AG10803 (cell line): ENCODE results near the gene CHRNB1.
"Not testable (repeated sequence)": the region's sequence is repeated elsewhere in the genome, so short reads cannot be mapped to it uniquely, and the experiment has no call there.

ENCODE experiments used
- DNase-seq: peaks from one replicate; pipeline ENCODE4 v3.0.0; 2010; ENCODE audit warnings: low read depth
- H3K4me3 ChIP-seq: 2 replicates; pipeline ENCODE4 v1.5.1; 2011; ENCODE audit warnings: mild to moderate bottlenecking, low read length, control low read depth
- TF ChIP-seq, protein P1 (sequence below): conservative IDR thresholded peaks from 2 replicates; pipeline ENCODE4 v1.5.1; 2011; ENCODE audit warnings: mild to moderate bottlenecking, low read length, control low read depth, inconsistent platforms

The CHRNB1 gene

DNA sequence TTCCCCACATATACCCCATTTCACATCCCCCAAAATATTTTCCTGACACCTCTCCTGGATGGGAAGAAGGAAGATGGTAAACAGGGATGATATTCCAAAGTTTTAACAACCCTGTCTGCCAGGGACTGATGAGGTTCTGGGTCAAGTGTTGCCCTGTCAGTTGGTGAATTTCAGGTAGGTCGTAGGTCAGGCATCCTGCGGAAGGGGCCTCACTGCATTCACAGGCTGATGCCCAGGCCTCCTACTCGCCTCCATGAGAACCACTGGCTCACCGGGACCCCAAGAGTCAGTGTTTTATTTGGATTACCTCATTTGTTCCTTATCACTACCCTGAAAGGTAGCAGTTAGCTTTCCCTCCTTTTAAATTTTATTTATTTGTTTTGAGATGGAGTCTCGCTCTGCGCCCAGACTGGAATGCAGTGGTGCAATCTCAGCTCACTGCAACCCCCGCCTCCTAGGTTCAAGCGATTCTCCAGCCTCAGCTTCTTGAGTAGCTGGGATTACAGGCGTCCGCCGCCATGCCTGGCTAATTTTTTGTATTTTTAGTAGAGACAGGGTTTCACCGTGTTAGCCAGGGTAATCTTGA is 24.0 kb downstream of the CHRNB1 start:
- TF ChIP-seq, protein P1, sequence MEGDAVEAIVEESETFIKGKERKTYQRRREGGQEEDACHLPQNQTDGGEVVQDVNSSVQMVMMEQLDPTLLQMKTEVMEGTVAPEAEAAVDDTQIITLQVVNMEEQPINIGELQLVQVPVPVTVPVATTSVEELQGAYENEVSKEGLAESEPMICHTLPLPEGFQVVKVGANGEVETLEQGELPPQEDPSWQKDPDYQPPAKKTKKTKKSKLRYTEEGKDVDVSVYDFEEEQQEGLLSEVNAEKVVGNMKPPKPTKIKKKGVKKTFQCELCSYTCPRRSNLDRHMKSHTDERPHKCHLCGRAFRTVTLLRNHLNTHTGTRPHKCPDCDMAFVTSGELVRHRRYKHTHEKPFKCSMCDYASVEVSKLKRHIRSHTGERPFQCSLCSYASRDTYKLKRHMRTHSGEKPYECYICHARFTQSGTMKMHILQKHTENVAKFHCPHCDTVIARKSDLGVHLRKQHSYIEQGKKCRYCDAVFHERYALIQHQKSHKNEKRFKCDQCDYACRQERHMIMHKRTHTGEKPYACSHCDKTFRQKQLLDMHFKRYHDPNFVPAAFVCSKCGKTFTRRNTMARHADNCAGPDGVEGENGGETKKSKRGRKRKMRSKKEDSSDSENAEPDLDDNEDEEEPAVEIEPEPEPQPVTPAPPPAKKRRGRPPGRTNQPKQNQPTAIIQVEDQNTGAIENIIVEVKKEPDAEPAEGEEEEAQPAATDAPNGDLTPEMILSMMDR: no peak
- no peak overlapping the region for H3K4me3 ChIP-seq
- DNase-seq: no peak

DNA sequence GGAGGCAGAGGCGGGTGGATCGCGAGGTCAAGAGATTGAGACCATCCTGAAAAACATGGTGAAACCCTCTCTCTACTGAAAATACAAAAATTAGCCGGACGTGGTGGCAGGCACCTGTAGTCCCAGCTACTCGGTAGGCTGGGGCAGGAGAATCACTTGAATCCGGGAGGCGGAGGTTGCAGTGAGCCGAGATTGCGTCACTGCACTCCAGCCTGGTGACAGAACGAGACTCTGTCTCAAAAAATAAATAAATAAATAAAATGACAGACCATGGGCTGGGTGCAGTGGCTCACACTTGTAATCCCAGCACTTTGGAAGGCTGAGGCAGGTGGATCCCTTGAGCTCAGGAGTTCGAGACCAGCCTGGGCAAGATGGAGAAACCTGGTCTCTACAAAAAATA is 25.0 kb downstream of the CHRNB1 start:
- H3K4me3 ChIP-seq, DNase-seq: not testable (repeated sequence)

DNA sequence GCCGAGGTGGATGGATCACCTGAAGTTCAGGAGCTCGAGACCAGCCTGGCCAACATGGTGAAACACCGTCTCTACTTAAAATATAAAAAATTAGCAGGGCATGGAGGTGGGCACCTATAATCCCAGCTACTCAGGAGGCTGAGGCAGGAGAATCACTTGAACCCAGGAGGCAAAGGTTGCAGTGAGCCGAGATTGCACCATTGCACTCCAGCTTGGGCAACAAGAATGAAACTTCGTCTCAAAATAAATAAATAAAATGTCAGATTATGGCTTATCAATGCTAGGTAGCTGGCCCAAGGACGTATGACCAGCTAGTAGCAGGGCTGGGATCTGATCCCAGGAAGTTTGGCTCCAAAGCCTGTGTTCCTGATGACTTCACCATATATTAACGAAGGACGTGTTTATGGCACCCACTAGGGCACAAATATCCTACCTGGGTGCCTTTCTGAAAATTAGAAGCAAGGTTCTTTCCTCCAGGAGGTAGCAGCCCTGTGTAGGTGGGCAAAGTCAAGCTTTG is 25.7 kb downstream of the CHRNB1 start:
- not testable (repeated sequence) for DNase-seq, H3K4me3 ChIP-seq

DNA sequence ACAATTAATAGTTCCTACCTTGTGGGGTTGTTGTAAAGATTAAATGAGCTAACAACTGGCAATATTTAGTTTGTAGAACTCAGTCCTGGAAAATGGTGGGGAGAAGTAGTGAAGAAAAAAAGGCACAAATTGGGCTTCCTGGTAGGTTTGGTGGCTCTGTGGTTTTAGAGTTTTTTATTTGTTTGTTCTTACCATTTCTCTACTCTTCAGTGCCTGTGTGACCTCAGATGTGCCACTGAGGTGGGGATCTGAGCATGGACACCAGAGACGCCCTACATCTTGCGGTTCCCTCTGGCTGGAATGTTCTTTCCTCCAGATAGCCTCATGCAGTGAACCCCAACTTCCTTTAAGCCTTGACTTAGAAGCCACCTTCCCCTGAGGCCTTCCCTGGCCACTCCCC is 26.9 kb downstream of the CHRNB1 start:
- TF ChIP-seq, protein P1: no peak
- no peak for DNase-seq
- no peak overlapping the region for H3K4me3 ChIP-seq

DNA sequence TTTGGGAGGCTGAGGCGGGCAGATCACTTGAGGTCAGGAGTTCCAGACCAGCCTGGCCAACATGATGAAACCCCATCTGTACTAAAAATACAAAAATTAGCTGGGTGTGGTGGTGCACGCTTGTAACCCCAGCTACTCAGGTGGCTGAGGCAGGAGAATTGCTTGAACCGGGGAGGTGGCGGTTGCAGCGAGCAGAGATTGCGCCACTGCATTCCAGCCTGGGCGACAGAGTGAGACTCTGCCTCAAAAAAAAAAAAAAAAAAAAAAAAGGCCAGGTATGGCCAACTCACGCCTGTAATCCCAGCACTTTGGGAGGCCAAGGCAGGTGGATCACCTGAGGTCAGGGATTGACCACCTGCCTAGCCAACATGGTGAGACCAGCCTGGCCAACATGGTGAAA is 29.9 kb downstream of the CHRNB1 start:
- H3K4me3 ChIP-seq, DNase-seq: not testable (repeated sequence)

DNA sequence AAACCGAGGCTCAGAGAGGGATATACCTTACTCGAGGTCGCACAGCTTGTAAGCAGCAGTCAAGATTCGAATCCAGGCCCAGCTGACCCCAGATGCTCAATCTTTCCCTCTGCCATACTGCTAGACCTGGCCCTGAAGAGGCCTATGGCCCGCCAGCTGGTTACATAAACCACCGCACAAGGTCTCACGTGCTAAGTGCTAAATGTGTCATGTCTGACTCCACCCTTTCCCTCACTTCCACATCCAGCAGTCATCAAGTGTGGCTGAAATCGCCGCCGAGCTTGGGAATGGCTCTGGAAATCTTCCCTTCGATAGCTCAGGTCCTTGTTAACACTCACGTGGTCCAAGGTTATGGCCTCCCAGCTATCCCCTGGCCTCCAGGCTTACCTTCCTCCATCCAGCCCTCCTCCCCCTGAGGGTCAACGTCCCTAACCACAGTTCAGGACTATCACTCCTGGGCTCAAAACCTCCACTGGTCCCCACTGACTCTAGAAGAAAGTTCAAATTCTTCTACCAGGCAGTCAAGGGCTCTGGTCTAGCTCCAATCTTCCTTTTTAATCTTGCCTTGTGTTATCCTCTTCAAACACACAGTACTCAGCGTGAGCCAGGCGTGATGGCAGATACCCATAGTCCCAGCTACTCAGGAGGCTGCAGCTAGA is 31.0 kb downstream of the CHRNB1 start:
- DNase-seq: peak; percentile 83
- TF ChIP-seq, protein P1: no peak

DNA sequence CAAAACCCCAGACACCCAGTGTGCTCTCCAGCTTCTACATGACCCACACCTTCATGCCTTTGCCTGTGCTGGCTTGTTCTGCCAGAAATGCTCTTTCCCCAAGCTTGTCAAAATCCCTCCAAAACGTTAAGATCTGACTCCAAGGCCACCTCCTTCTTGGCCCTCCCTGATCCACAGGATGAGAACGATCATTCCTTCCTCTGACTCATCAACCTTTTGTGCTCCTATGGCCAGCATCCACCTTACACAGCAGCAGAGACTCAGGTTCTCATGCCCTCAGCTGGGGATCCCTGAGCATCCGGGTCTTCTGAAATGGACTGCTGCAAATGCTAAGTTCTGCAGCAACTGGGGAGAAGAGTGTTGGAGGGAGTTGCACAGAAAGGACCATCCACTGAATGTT is 31.6 kb downstream of the CHRNB1 start:
- DNase-seq: peak; percentile 39

More for the DNA sequence above, 31.0 kb downstream of the CHRNB1 start:
- peak overlapping the region; percentile 16 for H3K4me3 ChIP-seq

DNA sequence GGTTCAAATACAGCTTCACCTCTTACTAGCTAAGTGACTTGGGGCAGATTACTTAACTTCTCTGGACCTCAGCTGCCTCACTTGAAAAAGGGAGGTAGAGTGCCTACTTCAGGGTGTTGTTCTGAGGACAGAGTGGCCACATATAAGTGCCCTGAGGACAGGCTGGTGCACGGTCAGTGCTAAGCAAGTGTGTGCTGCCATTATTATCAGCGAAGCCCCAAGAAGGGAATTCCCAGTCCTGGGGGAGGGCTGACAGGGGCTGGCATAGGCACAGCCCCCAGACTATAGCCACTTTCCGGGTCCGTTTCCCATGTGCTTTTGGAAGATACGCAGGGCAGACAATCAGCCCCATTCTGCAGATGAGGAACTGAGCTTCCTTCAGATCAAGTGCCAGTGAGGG is 32.1 kb downstream of the CHRNB1 start:
- peak overlapping the region; percentile 68 for H3K4me3 ChIP-seq
- TF ChIP-seq, protein P1: no peak
- no peak for DNase-seq

More for the DNA sequence above, 31.6 kb downstream of the CHRNB1 start:
- peak overlapping the region; percentile 68 for H3K4me3 ChIP-seq
- TF ChIP-seq, protein P1: no peak
